HG03439 (cell line): ENCODE data around the gene CSRNP3.
"Not testable (repeated sequence)": the region's sequence is repeated elsewhere in the genome, so short reads cannot be mapped to it uniquely, and the experiment has no call there.

Experiments used
- ATAC-seq: cut with Tn5 transposase; IDR thresholded peaks from one replicate; pipeline ENCODE4 v1.9.1; 2021; ENCODE audit warnings: mild to moderate bottlenecking, moderate library complexity; ENCODE audit not compliant: unreplicated experiment

Gene CSRNP3

GRCh38 chr2:165584126-165584654 is 114.7 kb downstream of the CSRNP3 start:
- ATAC-seq, result no peak

- no peak for ATAC-seq
These were observed 116.5 kb downstream of the CSRNP3 start for GRCh38 chr2:165586019-165586418.

GRCh38 chr2:165587335-165587938 is 117.9 kb downstream of the CSRNP3 start:
- ATAC-seq, result no peak

GRCh38 chr2:165590999-165591398 is 121.5 kb downstream of the CSRNP3 start:
- ATAC-seq, result not testable (repeated sequence)

- ATAC-seq, result no peak
These were observed 123.6 kb downstream of the CSRNP3 start for GRCh38 chr2:165593081-165593480.

GRCh38 chr2:165594231-165594934 is 124.9 kb downstream of the CSRNP3 start:
- ATAC-seq, result no peak

- peak; percentile 70 for ATAC-seq
These were observed 125.4 kb downstream of the CSRNP3 start for GRCh38 chr2:165594935-165595255.

- no peak for ATAC-seq
These were observed 127.3 kb downstream of the CSRNP3 start for GRCh38 chr2:165596788-165597187.

GRCh38 chr2:165601065-165601830 is 131.8 kb downstream of the CSRNP3 start:
- ATAC-seq, result no peak

- no peak for ATAC-seq
These were observed 132.5 kb downstream of the CSRNP3 start for GRCh38 chr2:165601928-165602521.

- no peak for ATAC-seq
These were observed 140.2 kb downstream of the CSRNP3 start for GRCh38 chr2:165609672-165610071.

GRCh38 chr2:165610591-165611029 is 141.1 kb downstream of the CSRNP3 start:
- no peak for ATAC-seq

GRCh38 chr2:165617741-165618481 is 148.4 kb downstream of the CSRNP3 start:
- no peak for ATAC-seq

- no peak for ATAC-seq
These were observed 149.3 kb downstream of the CSRNP3 start for GRCh38 chr2:165618806-165619205.

GRCh38 chr2:165621086-165621560 is 151.6 kb downstream of the CSRNP3 start:
- no peak for ATAC-seq

GRCh38 chr2:165623161-165623560 is 153.7 kb downstream of the CSRNP3 start:
- ATAC-seq, result no peak

- no peak for ATAC-seq
These were observed 154.4 kb downstream of the CSRNP3 start for GRCh38 chr2:165623783-165624469.

GRCh38 chr2:165624470-165624800 is 154.9 kb downstream of the CSRNP3 start:
- ATAC-seq, result no peak

- no peak for ATAC-seq
These were observed 158.0 kb downstream of the CSRNP3 start for GRCh38 chr2:165627470-165627869.

GRCh38 chr2:165629776-165630175 is 160.3 kb downstream of the CSRNP3 start:
- no peak for ATAC-seq
